IMR-90 (cell line): ENCODE data around the gene ACER1. TPM values are rescaled to one million over a fixed set of nuclear protein-coding genes. Genes with fewer than 3 reads are reported as not detected.

ENCODE experiments used
- ATAC-seq: fragments of 200-7000 bp; cut with Tn5 transposase; 2 replicates; pipeline ENCODE4 v1.9.1; 2020; ENCODE audit warnings: low read depth, mild to moderate bottlenecking, moderate library complexity
- BruUV-seq: library from RNA; stranded (reverse); fragments of 400-500 nt; replicated peaks from 2 replicates; lab custom pipeline; 2021; lab: Mats Ljungman, UMichigan
- CTCF ChIA-PET: fragments of 300-600 bp; formaldehyde crosslinking; extraction: SDS; loops from one replicate; lab custom pipeline; 2021; ENCODE audit warnings: antibody characterized with exemption; lab: Yijun Ruan, JAX
- POLR2A ChIA-PET: fragments of 300-600 bp; sonication (Branson Sonifier 250); formaldehyde crosslinking; loops from one replicate; lab custom pipeline; 2022; ENCODE audit warnings: antibody characterized with exemption; ENCODE audit not compliant: unreplicated experiment; lab: Charles Lee
- DNase-seq: peaks from one replicate; pipeline ENCODE4 v3.0.0; 2013
- H2AFZ ChIP-seq: replicated peaks from 2 replicates; pipeline ENCODE3; 2013; ENCODE audit warnings: low read length, mild to moderate bottlenecking; ENCODE audit not compliant: poor library complexity
- H2AK5ac ChIP-seq: 2 replicates; pipeline ENCODE4 v1.6.1; 2013; ENCODE audit warnings: low read depth, low read length, inconsistent platforms
- H2AK9ac ChIP-seq: replicated peaks from 2 replicates; pipeline ENCODE3; 2013; ENCODE audit warnings: mild to moderate bottlenecking, low read depth, low read length, moderate library complexity; ENCODE audit not compliant: poor library complexity
- H2BK120ac ChIP-seq: 2 replicates; pipeline ENCODE4 v1.6.1; 2013; ENCODE audit warnings: low read depth, low read length, inconsistent platforms
- H2BK15ac ChIP-seq: 3 replicates; pipeline ENCODE4 v1.6.1; 2013; ENCODE audit warnings: low read depth, low read length, inconsistent platforms
- H2BK20ac ChIP-seq: 2 replicates; pipeline ENCODE4 v1.6.1; 2013; ENCODE audit warnings: low read depth, mild to moderate bottlenecking, inconsistent platforms, low read length, moderate library complexity
- H2BK5ac ChIP-seq: 2 replicates; pipeline ENCODE4 v1.6.1; 2013; ENCODE audit warnings: mild to moderate bottlenecking, low read depth, low read length, inconsistent platforms; ENCODE audit not compliant: poor library complexity, severe bottlenecking
- H3K14ac ChIP-seq: replicated peaks from 2 replicates; pipeline ENCODE4 v1.6.1; 2013; ENCODE audit warnings: low read depth, low read length, inconsistent platforms
- H3K18ac ChIP-seq: 2 replicates; pipeline ENCODE4 v1.6.1; 2013; ENCODE audit warnings: low read depth, low read length, control low read depth
- H3K23ac ChIP-seq: 2 replicates; pipeline ENCODE4 v1.6.1; 2013; ENCODE audit warnings: low read depth, low read length, inconsistent platforms
- H3K27ac ChIP-seq: 2 replicates; pipeline ENCODE4 v1.5.1; 2013; ENCODE audit warnings: mild to moderate bottlenecking, control low read depth, low read length; ENCODE audit not compliant: insufficient read depth
- H3K27me3 ChIP-seq: 2 replicates; pipeline ENCODE4 v1.6.1; 2013; ENCODE audit warnings: low read length; ENCODE audit not compliant: control insufficient read depth, insufficient read depth
- H3K36me3 ChIP-seq: 2 replicates; pipeline ENCODE4 v1.6.1; 2013; ENCODE audit warnings: low read length, mixed read lengths; ENCODE audit not compliant: control insufficient read depth, insufficient read depth
- H3K4ac ChIP-seq: 2 replicates; pipeline ENCODE4 v1.6.1; 2013; ENCODE audit warnings: low read depth, low read length, inconsistent platforms
- H3K4me1 ChIP-seq: 2 replicates; pipeline ENCODE4 v1.6.1; 2013; ENCODE audit warnings: low read length, mixed read lengths; ENCODE audit not compliant: control insufficient read depth, insufficient read depth
- H3K4me2 ChIP-seq: 2 replicates; pipeline ENCODE4 v1.6.1; 2013; ENCODE audit warnings: low read depth, mild to moderate bottlenecking, control low read depth, low read length, moderate library complexity
- H3K4me3 ChIP-seq: 2 replicates; pipeline ENCODE4 v1.5.1; 2013; ENCODE audit warnings: low read depth, mild to moderate bottlenecking, control low read depth, low read length, moderate library complexity; ENCODE audit not compliant: insufficient read depth
- H3K56ac ChIP-seq: 2 replicates; pipeline ENCODE4 v1.6.1; 2013; ENCODE audit warnings: low read length, inconsistent platforms; ENCODE audit not compliant: insufficient read depth; ENCODE audit errors: extremely low read depth
- H3K79me1 ChIP-seq, 2 experiments: 2 replicates each; pipeline ENCODE4 v1.6.1; 2013; ENCODE audit warnings: low read length in 2 of 2, inconsistent platforms in 1 of 2, low read depth in 1 of 2
- H3K9ac ChIP-seq: 2 replicates; pipeline ENCODE4 v1.6.1; 2013; ENCODE audit warnings: low read depth, low read length, control low read depth
- H3K9me1 ChIP-seq: 2 replicates; pipeline ENCODE4 v1.6.1; 2013; ENCODE audit warnings: low read length, inconsistent platforms; ENCODE audit not compliant: insufficient read depth
- H3K9me3 ChIP-seq: 2 replicates; pipeline ENCODE4 v1.6.1; 2013; ENCODE audit warnings: low read length; ENCODE audit not compliant: control insufficient read depth, insufficient read depth
- H4K20me1 ChIP-seq: 2 replicates; pipeline ENCODE4 v1.6.1; 2013; ENCODE audit warnings: low read length, inconsistent platforms; ENCODE audit not compliant: insufficient read depth
- H4K5ac ChIP-seq: 2 replicates; pipeline ENCODE4 v1.6.1; 2013; ENCODE audit warnings: mild to moderate bottlenecking, low read depth, low read length, control low read depth
- H4K8ac ChIP-seq, 2 experiments: 2 replicates each; pipeline ENCODE4 v1.6.1; 2013; ENCODE audit warnings: low read depth in 2 of 2, low read length in 2 of 2, control low read depth in 1 of 2, inconsistent platforms in 1 of 2
- H4K91ac ChIP-seq: 2 replicates; pipeline ENCODE4 v1.6.1; 2013; ENCODE audit warnings: low read depth, low read length, inconsistent platforms; ENCODE audit not compliant: insufficient read depth
- BHLHE40 ChIP-seq: fragments of 150-350 bp; IDR thresholded peaks from 2 replicates; pipeline ENCODE4 v1.6.1; 2016; ENCODE audit warnings: mild to moderate bottlenecking, low read depth, low read length
- CEBPB ChIP-seq: IDR thresholded peaks from 2 replicates; pipeline ENCODE4 v1.6.1; 2012; ENCODE audit warnings: low read depth, low read length, improper control_type of control experiment
- CHD1 ChIP-seq: IDR thresholded peaks from 2 replicates; pipeline ENCODE4 v1.6.1; 2012; ENCODE audit warnings: low read depth, low read length, improper control_type of control experiment
- CTCF ChIP-seq: conservative IDR thresholded peaks from 2 replicates; pipeline ENCODE4 v1.5.1; 2012; ENCODE audit warnings: mild to moderate bottlenecking, low read depth, low read length, improper control_type of control experiment
- FOS ChIP-seq: fragments of 150-350 bp; IDR thresholded peaks from 2 replicates; pipeline ENCODE4 v1.6.1; 2016; ENCODE audit warnings: low read depth, low read length
- MAFK ChIP-seq: IDR thresholded peaks from 2 replicates; pipeline ENCODE4 v1.6.1; 2012; ENCODE audit warnings: low read depth, low read length, improper control_type of control experiment
- MAZ ChIP-seq: IDR thresholded peaks from 2 replicates; pipeline ENCODE4 v1.6.1; 2012; ENCODE audit warnings: low read depth, mild to moderate bottlenecking, low read length, improper control_type of control experiment, moderate library complexity, borderline replicate concordance
- MXI1 ChIP-seq: IDR thresholded peaks from 2 replicates; pipeline ENCODE4 v1.6.1; 2012; ENCODE audit warnings: low read depth, mild to moderate bottlenecking, low read length, moderate library complexity, borderline replicate concordance
- NFE2L2 ChIP-seq: fragments of 150-350 bp; IDR thresholded peaks from 2 replicates; pipeline ENCODE4 v1.6.1; 2016; ENCODE audit warnings: low read depth, mild to moderate bottlenecking, low read length
- POLR2A ChIP-seq: IDR thresholded peaks from 2 replicates; pipeline ENCODE4 v1.6.1; 2012; ENCODE audit warnings: mild to moderate bottlenecking, low read depth, low read length
- RAD21 ChIP-seq: IDR thresholded peaks from 2 replicates; pipeline ENCODE4 v1.6.1; 2012; ENCODE audit warnings: low read length, improper control_type of control experiment
- RCOR1 ChIP-seq: IDR thresholded peaks from 2 replicates; pipeline ENCODE4 v1.6.1; 2012; ENCODE audit warnings: mild to moderate bottlenecking, low read length, improper control_type of control experiment; ENCODE audit not compliant: insufficient replicate concordance
- RFX5 ChIP-seq: IDR thresholded peaks from 2 replicates; pipeline ENCODE4 v1.8.0; 2012; ENCODE audit warnings: low read depth, mild to moderate bottlenecking, low read length, moderate library complexity
- SMC3 ChIP-seq: fragments of 150-350 bp; IDR thresholded peaks from 2 replicates; pipeline ENCODE4 v1.6.1; 2016; ENCODE audit warnings: low read depth, mild to moderate bottlenecking, antibody characterized with exemption, low read length, moderate library complexity
- WGBS, 2 experiments: methylation state at CpG; one replicate each; pipeline versions ENCODE4 v1.1.5 to v1.1.7; 2013; ENCODE audit warnings: missing lambda C conversion rate in 2 of 2; ENCODE audit not compliant: insufficient read length in 1 of 2; ENCODE audit errors: extremely low coverage in 2 of 2; 5-methylcytosine and 5-hydroxymethylcytosine counted together
- dilution Hi-C: fragments of 300-500 bp; cut with HindIII; formaldehyde crosslinking; loops from one replicate; pipeline ENCODE4 v1.14.3; 2018; ENCODE audit warnings: low sequenced_read_pairs; ENCODE audit not compliant: unreplicated experiment
- in situ Hi-C: fragments of 300-500 bp; cut with MboI; formaldehyde crosslinking; loops from 3 replicates; pipeline ENCODE4 v1.14.3; 2019; ENCODE audit warnings: low sequenced_read_pairs, inconsistent platforms, mixed read lengths
- intact Hi-C: fragments of 100-400 bp; cut with micrococcal nuclease; formaldehyde crosslinking; loops from 2 replicates; pipeline ENCODE4 v1.10.0; 2022
- polyA plus RNA-seq, 3 experiments: library from polyadenylated mRNA; depleted of rRNA; stranded (reverse); fragments of >200 nt; gene quantifications; 2 replicates each; pipeline ENCODE4 v1.2.3, GENCODE V29; 2012; ENCODE audit warnings: low replicate concordance in 1 of 3
- total RNA-seq: library from RNA; depleted of rRNA; stranded (reverse); fragments of >200 nt; gene quantifications from 2 replicates; pipeline ENCODE4 v1.2.3, GENCODE V29; 2012
- TF ChIP-seq, protein P1 (sequence below): fragments of 150-350 bp; IDR thresholded peaks from 2 replicates; pipeline ENCODE4 v1.6.1; 2017; ENCODE audit warnings: mild to moderate bottlenecking, antibody characterized with exemption, low read length, low read depth

Gene ACER1
- total and polyA plus RNA-seq, 2 of the 4 experiments (the other 2 are of a cell fraction) = not detected

DNA sequence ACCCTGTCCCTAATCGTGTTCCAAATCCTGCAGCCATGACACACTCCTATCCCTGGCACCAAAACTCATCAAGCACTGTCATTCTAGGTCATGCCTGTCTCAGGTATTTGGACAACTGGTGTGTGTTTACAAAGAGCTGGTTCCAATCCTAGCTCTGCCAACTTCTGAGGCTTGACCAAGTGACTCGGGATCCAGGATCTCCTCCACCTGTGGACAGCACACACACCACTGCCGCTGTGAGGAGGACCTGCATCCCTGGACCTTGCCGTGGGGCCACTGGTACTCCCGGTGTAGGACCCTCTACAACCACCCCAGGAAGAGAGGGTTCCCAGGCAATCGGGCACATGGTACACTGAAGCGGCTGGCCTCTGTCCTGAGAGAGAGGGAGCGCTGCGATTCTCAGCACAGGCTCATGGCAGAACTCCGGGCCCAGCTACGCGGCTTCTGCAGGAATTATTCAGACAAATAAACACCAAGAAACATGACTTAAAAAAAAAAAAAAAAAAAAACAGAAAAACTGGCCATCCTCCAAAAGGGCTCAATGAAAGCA, 74.0 kb downstream of the ACER1 start:
- Histone ChIP-seq H3K36me3 (peaks cover 48% of the 10 kb centered on the region), H4K20me1 (peaks cover 64% of the 10 kb centered on the region), H3K79me1 (peaks cover 40 to 84% of the 10 kb centered on the region in 2 experiments), H4K91ac (peak overlapping the region; percentile 14), H3K14ac (peak overlapping the region; percentile 62; the same call in 1 of the 2 replicates), H2AK9ac (peak overlapping the region; percentile 75), H3K4me2 (peak overlapping the region; percentile 37; the same call in 1 of the 2 replicates), H3K4me3 (no peak overlapping the region), H2AFZ (peak overlapping the region; percentile 58), H4K5ac (no peak overlapping the region; the same call in 1 of the 2 replicates), H3K18ac (no peak overlapping the region; the same call in 1 of the 2 replicates), H2BK120ac (0 out of 2 replicates have a peak overlapping the region, but pooled peaks have one; percentile 6), H3K23ac (peak overlapping the region; percentile 60; the same call in 1 of the 2 replicates), H3K27ac (peak overlapping the region; percentile 69; the same call in 1 of the 2 replicates), H3K27me3 (no peaks in the 10 kb centered on the region), H2BK20ac (peak overlapping the region; percentile 36; the same call in 1 of the 2 replicates), H3K4me1 (peaks cover 19% of the 10 kb centered on the region), H3K9me1 (peaks cover 17% of the 10 kb centered on the region), H2BK15ac (no peak overlapping the region; the same call in 2 of the 3 replicates), H3K9ac (0 out of 2 replicates have a peak overlapping the region, but pooled peaks have one; percentile 36), H2AK5ac (peak overlapping the region; percentile 40), H3K4ac (peak overlapping the region; percentile 49), H2BK5ac (peak overlapping the region; percentile 18), H3K56ac (no peak overlapping the region), H3K9me3 (no peaks in the 10 kb centered on the region), H4K8ac (0 out of 4 replicates have a peak overlapping the region, but pooled peaks of 1 of the 2 experiments have one; percentile 25)
- 20% methylated on average over 1 of the region's 12 CpGs; no CpG with 5 or more reads in 1 of the 2 experiments for WGBS, 2 experiments
- ChIA-PET POLR2A (no interaction called here), CTCF (interaction anchor here (0.7 kb wide), 2 partner anchors 41 to 1568 kb away, joined by 3 to 6 read pairs; no protein-coding TSS in a partner anchor)
- dilution Hi-C loops (no loop called here), in situ Hi-C loops (no loop called here), intact Hi-C loops (no loop called here)
- ATAC-seq (peak; percentile 82), DNase-seq (peak; percentile 75)
- no TSS peak for BruUV-seq
- TF ChIP-seq NFE2L2 = no peak
- no peak for TF ChIP-seq RFX5
- no peak for TF ChIP-seq MAZ
- no peak for TF ChIP-seq POLR2A
- no peak for TF ChIP-seq SMC3
- no peak for TF ChIP-seq MAFK
- no peak for TF ChIP-seq RCOR1
- TF ChIP-seq, protein P1, sequence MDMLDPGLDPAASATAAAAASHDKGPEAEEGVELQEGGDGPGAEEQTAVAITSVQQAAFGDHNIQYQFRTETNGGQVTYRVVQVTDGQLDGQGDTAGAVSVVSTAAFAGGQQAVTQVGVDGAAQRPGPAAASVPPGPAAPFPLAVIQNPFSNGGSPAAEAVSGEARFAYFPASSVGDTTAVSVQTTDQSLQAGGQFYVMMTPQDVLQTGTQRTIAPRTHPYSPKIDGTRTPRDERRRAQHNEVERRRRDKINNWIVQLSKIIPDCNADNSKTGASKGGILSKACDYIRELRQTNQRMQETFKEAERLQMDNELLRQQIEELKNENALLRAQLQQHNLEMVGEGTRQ = no peak
- TF ChIP-seq CEBPB = no peak
- TF ChIP-seq CTCF = no peak
- no peak for TF ChIP-seq RAD21
- no peak for TF ChIP-seq MXI1
- TF ChIP-seq BHLHE40 = no peak
- no peak for TF ChIP-seq CHD1
- no peak for TF ChIP-seq FOS
